C4-2B (cell line): Measurements from ENCODE around the gene PHLDB3.

Experiments used
- H3K27ac ChIP-seq: fragments of 450-650 bp; 2 replicates; pipeline ENCODE4 v1.5.1; 2017
- CTCF ChIP-seq: fragments of 450-650 bp; conservative IDR thresholded peaks from 2 replicates; pipeline ENCODE4 v1.5.1; 2017; ENCODE audit warnings: mild to moderate bottlenecking
- ZFX ChIP-seq: fragments of 450-650 bp; IDR thresholded peaks from 2 replicates; pipeline ENCODE4 v1.6.1; 2017

Gene PHLDB3

GRCh38 chr19:43501661-43502418, 2.7 kb downstream of the PHLDB3 start:
- TF ChIP-seq ZFX (no peak), CTCF (no peak)
- no peak overlapping the region for H3K27ac ChIP-seq

GRCh38 chr19:43499042-43499441, 5.5 kb downstream of the PHLDB3 start:
- TF ChIP-seq CTCF (no peak), ZFX (no peak)
- no peak overlapping the region for H3K27ac ChIP-seq

GRCh38 chr19:43498233-43498842, 6.2 kb downstream of the PHLDB3 start:
- H3K27ac ChIP-seq: no peak overlapping the region
- TF ChIP-seq ZFX (no peak), CTCF (no peak)

GRCh38 chr19:43496960-43497359, 7.6 kb downstream of the PHLDB3 start:
- TF ChIP-seq CTCF: no peak
- TF ChIP-seq ZFX: no peak
- H3K27ac ChIP-seq: no peak overlapping the region

GRCh38 chr19:43495082-43495481, 9.5 kb downstream of the PHLDB3 start:
- TF ChIP-seq ZFX (no peak), CTCF (no peak)
- no peak overlapping the region for H3K27ac ChIP-seq

- TF ChIP-seq CTCF: no peak
- no peak for TF ChIP-seq ZFX
- H3K27ac ChIP-seq: no peak overlapping the region
Measured at GRCh38 chr19:43490759-43491158, 13.8 kb downstream of the PHLDB3 start.

- TF ChIP-seq CTCF (no peak), ZFX (no peak)
- H3K27ac ChIP-seq: no peak overlapping the region
Measured at GRCh38 chr19:43489979-43490599, 14.5 kb downstream of the PHLDB3 start.
